HUES64 (cell line): ENCODE data around the gene SLC44A1.

ENCODE experiments used
- H3K27ac ChIP-seq: 2 replicates; pipeline ENCODE4 v1.7.0; 2013; ENCODE audit warnings: low read depth, low read length, inconsistent platforms
- H3K27me3 ChIP-seq: 2 replicates; pipeline ENCODE4 v1.6.1; 2013; ENCODE audit warnings: mild to moderate bottlenecking, low read length; ENCODE audit not compliant: insufficient read depth
- H3K36me3 ChIP-seq: 2 replicates; pipeline ENCODE4 v1.6.1; 2013; ENCODE audit warnings: mild to moderate bottlenecking, low read length; ENCODE audit not compliant: insufficient read depth
- H3K4me1 ChIP-seq: 2 replicates; pipeline ENCODE4 v1.6.1; 2013; ENCODE audit warnings: mild to moderate bottlenecking, low read length, moderate library complexity; ENCODE audit not compliant: insufficient read depth
- H3K4me3 ChIP-seq: 2 replicates; pipeline ENCODE4 v1.5.1; 2013; ENCODE audit warnings: mild to moderate bottlenecking, low read length, moderate library complexity
- H3K9ac ChIP-seq: 2 replicates; pipeline ENCODE4 v1.6.1; 2013; ENCODE audit warnings: mild to moderate bottlenecking, low read depth, low read length
- H3K9me3 ChIP-seq: 2 replicates; pipeline ENCODE4 v1.6.1; 2013; ENCODE audit warnings: low read depth, low read length; ENCODE audit not compliant: insufficient read depth
- WGBS: fragments of 150-250, 120-280 bp; methylation state at CpG from one replicate; pipeline ENCODE4 v1.1.7; 2013; ENCODE audit warnings: missing lambda C conversion rate; 5-methylcytosine and 5-hydroxymethylcytosine counted together

The SLC44A1 gene

DNA sequence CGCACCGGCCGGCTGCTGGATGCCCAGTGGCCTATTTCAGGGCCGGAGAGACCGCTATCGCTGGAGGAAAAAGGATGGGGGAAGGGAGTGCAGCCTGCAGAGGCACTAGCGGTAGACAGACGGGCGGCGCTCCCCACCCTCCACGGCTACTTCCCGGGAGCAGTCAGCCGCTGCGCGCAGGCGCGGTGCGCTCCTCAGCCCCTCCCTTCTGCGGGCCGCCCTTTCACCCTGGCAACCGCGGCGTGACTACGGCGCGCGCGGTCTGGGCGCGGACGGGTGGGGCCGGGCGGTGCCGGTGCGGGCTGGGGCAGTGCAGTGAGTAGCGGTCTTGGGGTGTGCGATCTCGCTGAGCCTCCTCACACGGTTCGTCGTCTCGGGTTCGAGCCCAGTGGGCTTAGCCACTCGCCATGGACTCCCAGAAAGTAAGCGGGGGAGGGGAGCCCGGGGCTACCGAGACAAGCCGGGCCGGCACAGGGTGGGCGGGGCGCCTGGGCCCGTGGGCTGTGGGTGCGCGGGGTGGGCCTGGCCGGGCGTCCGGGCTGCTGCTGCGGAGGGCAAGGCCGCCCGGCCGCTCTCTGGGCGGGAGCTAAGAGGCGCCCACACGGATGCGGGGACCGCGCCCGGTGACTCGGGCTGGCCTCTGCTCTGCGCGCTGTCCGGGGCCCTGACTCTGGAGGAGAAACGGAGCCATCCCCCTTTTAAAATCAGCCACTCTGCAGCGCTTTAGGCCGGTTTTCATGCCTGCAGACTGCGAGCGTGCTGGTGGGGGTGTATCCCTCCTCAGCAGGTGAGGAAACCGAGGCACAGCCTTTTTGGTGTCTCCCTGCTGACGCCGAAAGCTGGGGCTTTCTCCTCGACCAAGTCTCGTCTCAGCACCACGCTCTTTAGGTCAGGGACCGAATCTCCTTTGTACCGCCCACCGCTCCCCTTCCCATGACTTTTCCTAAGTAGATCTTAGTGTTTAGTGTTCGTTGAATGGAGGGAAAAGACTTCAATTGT, 203.7 kb downstream of the SLC44A1 start, which contains the start of gene FSD1L:
Gene FSD1L, plus strand, starts transcription at position 221 of the 999 bp plus-strand sequence. Its CDS starts 187 bp downstream, at position 408.
- peak within 1 kb of the TSS; percentile 73 for H3K27ac ChIP-seq
- no peaks in the 10 kb centered on the region for H3K36me3 ChIP-seq
- peak within 1 kb of the TSS; percentile 88 for H3K9ac ChIP-seq
- H3K9me3 ChIP-seq, result no peaks in the 10 kb centered on the region
- peak within 1 kb of the TSS; percentile 88 for H3K4me3 ChIP-seq
- under 1% methylated on average over 84 of the region's 87 CpGs for WGBS
- peaks cover 14% of the 10 kb centered on the region for H3K4me1 ChIP-seq
- no peaks in the 10 kb centered on the region for H3K27me3 ChIP-seq

DNA sequence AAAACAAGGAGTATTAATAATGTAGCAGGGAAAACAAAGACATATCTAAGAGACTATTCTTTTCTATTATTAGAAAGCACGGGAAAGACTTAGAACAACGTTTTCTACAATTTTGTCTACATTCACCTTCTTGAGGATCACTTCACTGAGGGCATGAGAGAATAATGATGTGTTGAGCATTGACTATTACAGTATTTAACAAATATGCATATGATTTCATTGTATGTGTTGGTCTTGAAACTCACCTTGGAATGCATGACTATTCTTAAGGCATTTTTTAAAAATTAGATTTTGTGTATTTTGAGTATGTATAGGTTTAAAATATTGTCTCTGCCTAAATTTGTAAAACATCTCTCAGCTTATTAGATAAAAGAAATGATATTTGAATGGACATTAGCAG, 204.6 kb downstream of the SLC44A1 start:
- peaks cover 11% of the 10 kb centered on the region for H3K4me1 ChIP-seq
- H3K4me3 ChIP-seq, result peak overlapping the region; percentile 88
- no peaks in the 10 kb centered on the region for H3K36me3 ChIP-seq
- no peak overlapping the region for H3K27ac ChIP-seq
- H3K9me3 ChIP-seq, result no peaks in the 10 kb centered on the region
- no CpG with 5 or more reads among the region's 2 CpGs for WGBS
- H3K27me3 ChIP-seq, result no peaks in the 10 kb centered on the region
- H3K9ac ChIP-seq, result peak overlapping the region; percentile 88; the same call in 1 of the 2 replicates

GRCh38 chr9:105452185-105452584, 207.7 kb downstream of the SLC44A1 start:
- Histone ChIP-seq H3K27ac (no peak overlapping the region), H3K4me1 (peaks cover 10% of the 10 kb centered on the region), H3K9me3 (peaks cover 3% of the 10 kb centered on the region; the same call in 1 of the 2 replicates), H3K4me3 (no peak overlapping the region), H3K9ac (no peak overlapping the region), H3K36me3 (no peaks in the 10 kb centered on the region), H3K27me3 (no peaks in the 10 kb centered on the region)
- 96% methylated on average over 2 of the region's 3 CpGs for WGBS

GRCh38 chr9:105455836-105456475, 211.5 kb downstream of the SLC44A1 start:
- H3K27me3 ChIP-seq, result no peaks in the 10 kb centered on the region
- no peak overlapping the region for H3K27ac ChIP-seq
- no peak overlapping the region for H3K9ac ChIP-seq
- H3K9me3 ChIP-seq, result peaks cover 19% of the 10 kb centered on the region
- H3K4me1 ChIP-seq, result peaks cover 5% of the 10 kb centered on the region; the same call in 1 of the 2 replicates
- no peak overlapping the region for H3K4me3 ChIP-seq
- 97% methylated on average over 2 of the region's 2 CpGs for WGBS
- peaks cover 7% of the 10 kb centered on the region; the same call in 1 of the 2 replicates for H3K36me3 ChIP-seq

GRCh38 chr9:105457560-105458294, 213.3 kb downstream of the SLC44A1 start:
- Histone ChIP-seq H3K27me3 (no peaks in the 10 kb centered on the region), H3K9me3 (peaks cover 19% of the 10 kb centered on the region), H3K9ac (no peak overlapping the region), H3K4me1 (0 out of 2 replicates have a peak, but pooled peaks cover 5% of the 10 kb centered on the region), H3K36me3 (peaks cover 7% of the 10 kb centered on the region; the same call in 1 of the 2 replicates), H3K4me3 (no peak overlapping the region), H3K27ac (no peak overlapping the region)
- WGBS, result 97% methylated on average over 15 of the region's 15 CpGs

DNA sequence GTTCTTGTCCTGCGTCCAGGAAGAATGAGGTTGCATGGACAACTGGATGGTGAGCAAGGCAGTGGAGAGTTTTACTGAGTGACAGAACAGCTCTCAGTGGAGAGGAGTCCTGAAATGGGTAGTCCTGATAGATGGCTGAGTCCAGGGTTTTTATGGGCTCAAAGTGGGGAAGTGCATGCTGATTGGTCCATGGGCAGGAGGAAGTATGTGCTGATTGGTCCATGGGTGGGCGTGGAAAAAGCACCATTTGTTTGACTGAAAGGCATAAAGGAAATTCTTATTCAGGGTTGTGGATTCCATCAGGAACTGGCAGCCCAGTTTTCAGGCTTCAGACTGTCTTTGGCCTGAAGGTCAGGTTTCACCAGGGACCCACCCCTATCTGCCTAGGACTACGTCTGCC, 214.0 kb downstream of the SLC44A1 start:
- H3K27ac ChIP-seq, result no peak overlapping the region
- H3K36me3 ChIP-seq, result peaks cover 7% of the 10 kb centered on the region; the same call in 1 of the 2 replicates
- H3K4me3 ChIP-seq, result no peak overlapping the region
- 93% methylated on average over 3 of the region's 3 CpGs for WGBS
- H3K27me3 ChIP-seq, result no peaks in the 10 kb centered on the region
- H3K4me1 ChIP-seq, result 0 out of 2 replicates have a peak, but pooled peaks cover 5% of the 10 kb centered on the region
- H3K9me3 ChIP-seq, result peaks cover 19% of the 10 kb centered on the region
- no peak overlapping the region for H3K9ac ChIP-seq

- H3K9me3 ChIP-seq, result peaks cover 19% of the 10 kb centered on the region
- H3K4me1 ChIP-seq, result 0 out of 2 replicates have a peak, but pooled peaks cover 5% of the 10 kb centered on the region
- no peak overlapping the region for H3K9ac ChIP-seq
- H3K27me3 ChIP-seq, result no peaks in the 10 kb centered on the region
- H3K4me3 ChIP-seq, result no peak overlapping the region
- H3K27ac ChIP-seq, result no peak overlapping the region
- peaks cover 13% of the 10 kb centered on the region for H3K36me3 ChIP-seq
- WGBS, result 93% methylated on average over 2 of the region's 2 CpGs
Observed at GRCh38 chr9:105459336-105459735, 214.9 kb downstream of the SLC44A1 start.

DNA sequence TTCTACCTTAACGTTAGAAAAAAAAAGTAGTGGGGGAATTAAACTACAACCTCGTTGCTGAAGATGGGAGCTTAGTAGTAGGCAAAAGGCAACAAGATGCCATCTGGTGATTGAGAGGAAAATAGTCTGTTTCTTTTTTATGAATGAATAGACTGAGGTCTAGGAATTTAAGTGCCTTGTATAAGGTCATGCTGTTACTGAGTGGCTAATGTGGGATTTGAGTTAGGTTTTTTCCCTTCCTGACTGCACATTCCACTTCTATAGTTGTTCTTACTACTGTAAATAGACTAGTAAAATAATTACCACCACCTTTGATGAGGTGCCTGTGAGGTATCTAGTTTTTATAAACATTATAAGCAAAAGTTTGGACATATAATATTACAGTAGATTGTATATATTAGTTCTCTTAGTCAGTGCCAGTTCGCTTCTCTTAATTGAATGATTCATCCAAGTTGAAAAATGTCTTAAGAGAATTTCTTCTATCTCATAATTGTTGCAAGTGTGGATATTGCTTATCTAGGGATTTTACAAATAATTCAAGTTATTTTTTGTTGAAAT, 222.5 kb downstream of the SLC44A1 start:
- peaks cover 63% of the 10 kb centered on the region for H3K36me3 ChIP-seq
- H3K9me3 ChIP-seq, result no peaks in the 10 kb centered on the region
- WGBS, result 93% methylated on average over 2 of the region's 3 CpGs
- no peak overlapping the region for H3K4me3 ChIP-seq
- no peak overlapping the region for H3K27ac ChIP-seq
- H3K4me1 ChIP-seq, result no peaks in the 10 kb centered on the region
- H3K9ac ChIP-seq, result no peak overlapping the region
- no peaks in the 10 kb centered on the region for H3K27me3 ChIP-seq

- 100% methylated on average over 1 of the region's 1 CpG for WGBS
- Histone ChIP-seq H3K9ac (no peak overlapping the region), H3K36me3 (peaks cover 63% of the 10 kb centered on the region), H3K27me3 (no peaks in the 10 kb centered on the region), H3K9me3 (no peaks in the 10 kb centered on the region), H3K4me3 (no peak overlapping the region), H3K4me1 (no peaks in the 10 kb centered on the region), H3K27ac (no peak overlapping the region)
Observed at GRCh38 chr9:105468875-105469274, 224.4 kb downstream of the SLC44A1 start.

- Histone ChIP-seq H3K27ac (no peak overlapping the region), H3K9me3 (no peaks in the 10 kb centered on the region), H3K27me3 (no peaks in the 10 kb centered on the region), H3K4me3 (no peak overlapping the region), H3K36me3 (peaks cover 32% of the 10 kb centered on the region), H3K4me1 (no peaks in the 10 kb centered on the region), H3K9ac (no peak overlapping the region)
- 100% methylated on average over 2 of the region's 2 CpGs for WGBS
Observed at GRCh38 chr9:105473221-105473620, 228.8 kb downstream of the SLC44A1 start.
